K562 treated with DMSO at 1 percent for 48 hours (cell line): Measurements from ENCODE around the gene SNX10. TPM values are rescaled to one million over a fixed set of nuclear protein-coding genes. Genes with fewer than 3 reads are reported as not detected.

Experiments used
- total RNA-seq: library from RNA; unstranded; fragments of 300-600 nt; gene quantifications from 2 replicates; pipeline ENCODE4 v1.2.3, GENCODE V29; 2022; ENCODE audit warnings: low replicate concordance; ENCODE audit errors: extremely low read depth

The SNX10 gene, protein sequence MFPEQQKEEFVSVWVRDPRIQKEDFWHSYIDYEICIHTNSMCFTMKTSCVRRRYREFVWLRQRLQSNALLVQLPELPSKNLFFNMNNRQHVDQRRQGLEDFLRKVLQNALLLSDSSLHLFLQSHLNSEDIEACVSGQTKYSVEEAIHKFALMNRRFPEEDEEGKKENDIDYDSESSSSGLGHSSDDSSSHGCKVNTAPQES
- total RNA-seq, result not detected in 2 replicates

DNA sequence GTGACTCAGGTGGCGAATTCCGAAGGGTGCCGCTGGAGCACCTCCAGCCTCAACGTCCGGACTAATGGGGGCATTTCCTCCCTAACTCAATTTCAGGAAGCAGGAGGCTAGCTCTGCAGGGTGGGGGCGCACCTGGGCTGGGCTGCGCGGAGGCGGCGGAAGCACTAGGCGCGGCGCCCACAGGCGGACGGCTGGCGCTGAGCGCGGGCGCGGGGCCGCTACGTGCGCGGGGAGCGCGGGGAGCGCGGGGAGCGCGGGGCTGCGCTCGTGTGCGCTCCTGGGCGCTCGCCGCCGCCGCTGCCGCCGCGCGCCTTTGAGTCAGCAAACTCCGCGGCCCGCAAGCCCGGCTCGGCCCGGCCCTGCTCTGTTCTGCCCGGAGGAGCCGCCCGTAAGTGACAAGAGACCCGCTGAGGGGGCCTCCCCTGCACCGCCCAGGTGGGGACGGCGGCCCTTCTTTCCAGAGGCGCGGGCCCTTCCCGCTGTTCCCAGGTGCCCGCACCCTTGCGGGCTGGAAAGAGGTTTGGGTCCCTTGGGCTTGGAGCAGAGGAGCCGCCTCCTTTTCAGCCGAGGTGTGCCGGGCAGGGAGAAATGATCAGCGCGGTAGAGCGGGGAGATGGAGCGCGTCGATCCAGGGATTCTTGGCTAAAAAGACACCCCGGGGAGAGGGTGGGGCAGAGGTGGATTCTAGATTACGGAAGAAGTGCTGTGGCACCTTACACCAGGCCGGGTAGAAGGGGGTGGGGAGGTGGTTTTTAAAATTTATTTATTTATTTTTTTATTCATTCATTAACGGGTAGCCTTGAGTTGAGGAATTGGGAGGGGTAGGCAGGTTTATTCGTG lies at the start of gene SNX10:
Gene SNX10 (plus strand): TSS at position 164 of the 840 bp plus-strand sequence. CDS start 54,581 bp downstream, outside the sequence.

Other genes with a start within 250 kb of the SNX10 start
- not detected in 2 replicates for gene NFE2L3, start 139.7 kb upstream of the SNX10 start, total RNA-seq
- gene HNRNPA2B1, start 91.1 kb upstream of the SNX10 start, total RNA-seq, result 405 TPM in 1 of 2 replicates, not detected in the other
- gene CBX3, start 90.1 kb upstream of the SNX10 start, total RNA-seq, result not detected in 2 replicates